HG03135 (cell line): ENCODE measurements around the gene CREBL2.

Source experiments
- ATAC-seq: cut with Tn5 transposase; IDR thresholded peaks from one replicate; pipeline ENCODE4 v1.9.1; 2021; ENCODE audit warnings: mild to moderate bottlenecking, moderate library complexity; ENCODE audit not compliant: unreplicated experiment

The CREBL2 gene

DNA sequence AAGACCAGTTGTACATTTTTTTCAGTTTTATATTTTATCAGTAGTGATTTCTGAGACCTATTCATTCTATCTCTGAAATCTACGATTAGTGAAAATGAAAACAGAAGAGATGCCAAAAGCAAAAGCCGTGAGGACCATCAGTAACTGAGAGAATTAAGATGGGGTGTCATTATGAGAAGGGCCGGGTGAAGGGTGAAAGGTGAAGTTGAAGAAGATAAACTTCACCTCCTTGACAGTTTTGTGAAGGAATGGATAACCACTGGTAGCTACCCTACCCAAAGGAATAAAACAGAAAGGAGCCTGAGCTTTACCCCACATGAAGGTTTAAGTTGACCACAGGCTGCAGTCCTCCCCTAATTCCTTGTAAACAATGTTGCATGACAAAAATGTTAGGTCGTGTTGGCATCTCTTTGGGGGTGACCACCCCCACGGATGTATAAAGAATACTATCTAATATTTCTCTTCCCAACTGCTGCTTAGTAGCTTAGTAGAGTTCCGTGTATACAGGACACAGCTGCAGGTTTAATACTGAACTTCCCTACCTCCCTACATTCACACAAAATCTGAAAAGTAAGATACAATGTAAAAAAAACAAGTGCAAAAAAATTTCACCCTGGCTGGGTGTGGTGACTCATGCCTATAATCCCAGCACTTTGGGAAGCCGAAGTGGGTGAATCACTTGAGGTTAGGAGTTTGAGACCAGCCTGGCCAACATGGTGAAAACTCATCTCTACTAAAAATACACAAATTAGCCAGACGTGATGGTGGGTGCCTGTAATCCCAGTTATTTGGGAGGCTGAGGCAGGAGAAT, 60.4 kb downstream of the CREBL2 start:
- ATAC-seq: no peak

- ATAC-seq: no peak
Measured at GRCh38 chr12:12673296-12673695, 61.6 kb downstream of the CREBL2 start.

DNA sequence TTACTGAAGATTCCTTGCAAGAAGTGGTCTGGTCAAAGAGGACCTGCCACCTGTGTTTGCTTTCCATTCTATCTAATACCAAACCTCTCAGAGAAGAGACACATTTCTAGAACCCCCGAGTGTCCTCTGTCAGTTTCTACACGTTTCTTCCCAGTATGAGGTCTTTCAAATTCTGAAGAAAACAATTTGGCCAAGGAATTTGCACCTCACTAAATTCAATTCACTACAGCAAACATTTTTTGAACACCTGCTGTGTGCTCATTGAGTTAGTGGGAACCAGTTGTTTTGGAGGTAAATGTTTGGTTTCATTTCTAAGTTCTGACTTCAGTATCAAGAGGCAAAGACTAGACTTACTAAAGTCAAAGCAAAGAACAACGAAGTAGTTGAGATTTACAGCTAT, 64.9 kb downstream of the CREBL2 start:
- no peak for ATAC-seq

DNA sequence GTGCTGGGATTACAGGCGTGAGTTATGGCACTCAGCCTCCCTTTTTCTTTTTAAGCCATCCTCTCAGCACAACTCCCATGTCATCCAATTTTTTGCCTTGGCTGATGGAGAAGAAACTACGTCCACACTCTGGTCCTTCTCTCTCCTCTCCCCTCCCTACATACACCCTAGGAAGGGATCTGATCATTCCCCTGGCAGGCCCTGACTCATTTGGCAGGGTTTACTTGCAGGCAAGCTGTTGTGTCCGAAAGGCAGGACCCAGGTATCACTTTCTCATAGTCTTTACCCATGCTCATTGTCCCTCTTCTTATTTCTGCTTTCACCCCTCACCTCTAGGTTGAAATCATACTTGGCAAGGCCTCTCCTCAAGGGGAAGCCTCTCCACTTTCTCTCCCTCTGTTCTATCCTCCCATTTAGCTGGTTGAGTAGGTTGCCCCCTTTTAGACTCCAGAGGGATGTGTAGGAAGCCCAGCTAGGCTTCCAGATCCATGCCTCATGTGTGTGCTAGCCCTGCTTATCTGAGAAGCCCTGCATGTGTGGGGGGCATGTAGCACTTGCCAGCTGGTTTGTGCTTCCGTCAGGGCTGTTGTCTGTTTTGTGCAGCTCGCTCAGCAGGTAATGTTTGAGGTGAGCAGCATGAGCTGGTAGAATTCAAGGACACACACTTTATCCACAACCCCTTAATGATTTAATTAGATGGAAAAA, 69.5 kb downstream of the CREBL2 start:
- no peak for ATAC-seq

GRCh38 chr12:12682284-12682683, 70.6 kb downstream of the CREBL2 start:
- no peak for ATAC-seq

DNA sequence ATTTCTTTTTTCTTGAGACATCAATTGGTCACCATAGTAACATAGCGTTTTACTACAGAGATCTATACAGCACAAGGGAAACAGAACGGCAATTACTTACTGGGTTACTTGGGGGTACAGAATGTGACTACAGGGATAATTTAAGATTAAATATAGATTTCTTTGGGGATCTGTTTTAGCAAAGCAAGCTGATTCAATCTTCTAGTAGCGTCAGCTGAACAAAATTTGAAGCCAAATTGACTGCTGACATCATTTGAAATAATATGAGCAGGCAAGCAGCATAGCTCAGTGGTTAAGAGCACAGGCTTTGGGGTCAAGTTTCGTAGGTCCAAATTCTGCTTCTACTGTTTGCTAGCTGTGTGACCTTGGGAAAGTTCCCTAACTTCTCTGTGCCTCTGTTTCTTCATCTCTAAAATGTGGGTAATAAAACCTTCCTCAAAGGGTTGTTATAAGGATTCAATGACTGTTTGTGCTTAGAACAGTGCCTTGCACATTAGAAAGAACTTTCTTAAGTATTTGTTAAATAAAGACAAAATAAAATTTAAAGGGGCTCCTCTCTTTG, 71.5 kb downstream of the CREBL2 start:
- no peak for ATAC-seq

DNA sequence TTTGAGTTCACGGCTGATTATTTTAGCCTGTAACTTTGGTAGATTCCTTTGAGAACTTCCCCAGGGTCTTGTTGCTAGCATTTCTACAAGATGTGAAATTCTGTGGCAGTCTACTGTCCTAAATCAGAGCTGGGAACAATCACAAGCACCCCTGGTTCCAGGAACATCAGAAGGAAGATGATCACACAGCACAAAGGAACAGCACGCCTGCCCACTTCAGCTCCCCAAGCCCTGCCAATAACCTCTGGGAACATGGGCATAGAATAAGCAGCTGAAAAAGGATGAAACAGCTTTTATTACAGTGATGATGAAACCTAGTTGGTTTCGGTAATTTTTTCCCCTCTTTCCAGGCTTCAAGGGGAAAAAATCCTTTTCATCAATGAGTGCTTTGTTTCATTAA, 72.0 kb downstream of the CREBL2 start:
- ATAC-seq: no peak

- no peak for ATAC-seq
Measured at GRCh38 chr12:12684375-12685106, 72.9 kb downstream of the CREBL2 start.

DNA sequence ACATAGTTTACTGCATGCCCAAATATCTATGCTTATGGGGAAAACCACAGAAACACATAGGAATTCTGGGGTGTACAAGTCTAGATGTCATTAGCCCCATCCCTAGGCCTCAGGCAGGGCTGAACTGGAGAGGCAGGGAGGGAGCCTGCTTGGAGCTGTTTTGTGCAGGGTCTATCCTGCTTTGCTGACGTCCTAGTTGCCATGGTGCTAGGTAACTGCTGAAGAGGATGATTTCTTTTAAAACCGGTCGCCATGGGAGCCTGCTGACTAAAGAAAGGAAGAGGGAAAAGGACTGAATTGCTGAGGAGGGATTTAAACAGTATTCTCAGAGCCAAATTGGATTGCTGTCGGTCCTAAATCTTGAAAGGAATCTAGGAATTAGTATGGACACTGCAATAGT, 73.6 kb downstream of the CREBL2 start:
- no peak for ATAC-seq

DNA sequence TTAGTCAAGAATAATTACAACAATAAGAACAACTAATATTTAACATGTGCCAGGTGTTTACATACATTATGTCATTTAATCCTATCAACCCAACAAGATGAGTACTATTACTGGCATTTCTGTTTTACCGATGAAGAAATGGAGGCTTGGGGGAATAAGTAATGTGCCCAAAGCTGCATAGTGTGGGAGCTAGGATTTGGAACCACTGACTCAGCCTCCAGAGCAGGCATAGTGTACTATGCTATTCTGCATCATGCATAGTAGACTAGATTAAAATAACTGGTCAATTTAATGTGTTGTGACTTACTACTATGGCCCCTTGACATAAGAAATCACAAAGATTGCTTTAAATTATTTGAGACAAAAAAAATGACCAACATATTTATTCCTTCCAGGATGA, 74.8 kb downstream of the CREBL2 start:
- ATAC-seq: no peak

DNA sequence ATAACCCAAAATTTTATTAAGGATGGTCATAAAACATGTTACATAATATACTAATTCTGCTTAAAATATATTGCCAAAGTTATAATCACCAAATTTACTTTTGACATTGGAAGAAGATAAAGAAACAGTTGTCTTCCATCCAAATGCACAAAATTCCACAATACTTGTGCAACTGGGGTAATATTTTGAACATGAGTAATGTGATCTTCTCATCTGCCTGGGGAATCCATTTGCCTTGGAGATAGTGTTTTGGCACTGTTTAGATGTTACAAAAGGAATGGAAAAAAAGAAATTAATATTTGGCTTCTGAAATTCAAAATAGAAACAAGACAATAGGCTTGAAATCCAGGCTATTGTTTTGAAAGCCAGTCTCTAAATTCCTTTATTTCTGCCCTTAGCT, 75.2 kb downstream of the CREBL2 start:
- ATAC-seq: no peak

GRCh38 chr12:12689647-12690300, 78.1 kb downstream of the CREBL2 start:
- ATAC-seq: no peak

- no peak for ATAC-seq
Measured at GRCh38 chr12:12691549-12691948, 79.9 kb downstream of the CREBL2 start.

- no peak for ATAC-seq
Measured at GRCh38 chr12:12693111-12693671, 81.5 kb downstream of the CREBL2 start.
